Common myeloid progenitor, CD34-positive (primary cell): ENCODE results near the gene ZNF431.
A peak's percentile ranks its signal among the peaks of the same experiment; 100 is the strongest.
"Not testable (repeated sequence)": the region's sequence is repeated elsewhere in the genome, so short reads cannot be mapped to it uniquely, and the experiment has no call there.

ENCODE experiments used
- CTCF ChIA-PET: fragments of 350-600 bp; sonication (Branson Sonifier 250); formaldehyde crosslinking; loops from one replicate; lab custom pipeline; 2021; ENCODE audit warnings: antibody characterized with exemption; lab: Charles Lee
- POLR2A ChIA-PET: fragments of 350-600 bp; sonication (Branson Sonifier 250); formaldehyde crosslinking; loops from one replicate; lab custom pipeline; 2021; ENCODE audit warnings: antibody characterized with exemption; lab: Charles Lee
- DNase-seq, 3 donors: peaks; one replicate each; pipeline versions ENCODE4 v3.0.0 to v3.0.0-alpha.2; 2013
- H3K27ac ChIP-seq, 2 experiments: 1 replicate in 1 of 2; 2 replicates in 1 of 2; pipeline ENCODE4 v1.7.0; 2013; ENCODE audit warnings: inconsistent platforms in 2 of 2, low read length in 2 of 2, mild to moderate bottlenecking in 2 of 2, low read depth in 1 of 2, moderate library complexity in 1 of 2; ENCODE audit not compliant: severe bottlenecking in 2 of 2, insufficient read depth in 1 of 2, poor library complexity in 1 of 2
- H3K27me3 ChIP-seq, 5 experiments: replicated peaks in 2 of 5; 1 replicate in 3 of 5; 2 replicates in 2 of 5; pipeline versions ENCODE4 v1.6.1 to v1.7.0; 2013; ENCODE audit warnings: low read length in 4 of 5, mild to moderate bottlenecking in 2 of 5, moderate library complexity in 2 of 5, inconsistent platforms in 1 of 5; ENCODE audit not compliant: insufficient read depth in 5 of 5, control insufficient read depth in 4 of 5
- H3K36me3 ChIP-seq, 4 experiments: 1 replicate in 2 of 4; 2 replicates in 2 of 4; pipeline versions ENCODE4 v1.6.1 to v1.7.0; 2013; ENCODE audit warnings: low read length in 3 of 4, control low read depth in 1 of 4, mild to moderate bottlenecking in 1 of 4; ENCODE audit not compliant: control insufficient read depth in 4 of 4, insufficient read depth in 4 of 4
- H3K4me1 ChIP-seq, 4 experiments: 1 replicate in 3 of 4; 2 replicates in 1 of 4; pipeline versions ENCODE4 v1.6.1 to v1.7.1; 2013; ENCODE audit warnings: low read length in 3 of 4, mild to moderate bottlenecking in 3 of 4, control low read depth in 1 of 4, inconsistent platforms in 1 of 4, moderate library complexity in 1 of 4; ENCODE audit not compliant: control insufficient read depth in 4 of 4, insufficient read depth in 4 of 4; ENCODE audit errors: control extremely low read depth in 1 of 4
- H3K4me3 ChIP-seq, 7 experiments: 1 replicate in 4 of 7; 2 replicates in 3 of 7; pipeline versions ENCODE4 v1.5.1 to v1.7.0; 2013; ENCODE audit warnings: mild to moderate bottlenecking in 7 of 7, low read length in 6 of 7, moderate library complexity in 6 of 7, inconsistent platforms in 2 of 7, low read depth in 2 of 7, control low read depth in 1 of 7; ENCODE audit not compliant: insufficient read depth in 4 of 7, control insufficient read depth in 1 of 7; ENCODE audit errors: extremely low read depth in 1 of 7
- H3K9me3 ChIP-seq, 5 experiments: 1 replicate in 4 of 5; 2 replicates in 1 of 5; pipeline versions ENCODE4 v1.6.1 to v1.7.1; 2013; ENCODE audit warnings: low read length in 4 of 5, mild to moderate bottlenecking in 2 of 5, inconsistent platforms in 1 of 5, low read depth in 1 of 5, moderate library complexity in 1 of 5; ENCODE audit not compliant: control insufficient read depth in 4 of 5, insufficient read depth in 2 of 5; ENCODE audit errors: control extremely low read depth in 1 of 5
- WGBS: methylation state at CpG from one replicate; pipeline ENCODE4 v1.1.5; 2013; ENCODE audit not compliant: insufficient coverage; 5-methylcytosine and 5-hydroxymethylcytosine counted together

The ZNF431 gene

GRCh38 chr19:21128901-21129698 lies 12.7 kb upstream of the ZNF431 start:
- Histone ChIP-seq H3K4me1 (peaks cover 0 to 14% (median 0%) of the 10 kb centered on the region in 4 experiments), H3K27ac (peak overlapping the region in 1 of 2 experiments; percentile 36), H3K36me3 (peaks cover 0 to 5% (median 0%) of the 10 kb centered on the region in 4 experiments), H3K4me3 (no peak overlapping the region), H3K27me3 (no peaks in the 10 kb centered on the region), H3K9me3 (peaks cover 0 to 4% (median 0%) of the 10 kb centered on the region in 5 experiments)
- ChIA-PET POLR2A (no interaction called here), CTCF (no interaction called here)
- DNase-seq = peak; percentile 7 to 66 (median 36)
- WGBS = 96% methylated on average over 6 of the region's 6 CpGs

- H3K27ac ChIP-seq = no peak overlapping the region
- peaks cover 0 to 5% (median 0%) of the 10 kb centered on the region in 4 experiments for H3K36me3 ChIP-seq
- DNase-seq = no peak
- ChIA-PET CTCF (no interaction called here), POLR2A (no interaction called here)
- H3K9me3 ChIP-seq = peaks cover 0 to 4% (median 0%) of the 10 kb centered on the region in 5 experiments
- WGBS = no CpG with 5 or more reads among the region's 3 CpGs
- H3K4me3 ChIP-seq = no peak overlapping the region
- H3K27me3 ChIP-seq = no peaks in the 10 kb centered on the region
- peaks cover 0 to 14% (median 0%) of the 10 kb centered on the region in 4 experiments for H3K4me1 ChIP-seq
These were observed 11.6 kb upstream of the ZNF431 start for GRCh38 chr19:21130097-21130775.

GRCh38 chr19:21133633-21134032 lies 8.2 kb upstream of the ZNF431 start:
- Histone ChIP-seq H3K27me3 (no peaks in the 10 kb centered on the region), H3K4me3 (no peak overlapping the region), H3K4me1 (peaks cover 0 to 6% (median 0%) of the 10 kb centered on the region in 4 experiments), H3K36me3 (no peaks in the 10 kb centered on the region), H3K9me3 (no peaks in the 10 kb centered on the region), H3K27ac (no peak overlapping the region)
- DNase-seq = no peak
- ChIA-PET POLR2A (no interaction called here), CTCF (no interaction called here)
- no CpG with 5 or more reads among the region's 1 CpG for WGBS

- Histone ChIP-seq H3K36me3 (no peaks in the 10 kb centered on the region), H3K27ac (no peak overlapping the region), H3K9me3 (no peaks in the 10 kb centered on the region), H3K4me1 (no peaks in the 10 kb centered on the region), H3K27me3 (no peaks in the 10 kb centered on the region), H3K4me3 (no peak overlapping the region)
- no peak for DNase-seq
- WGBS = 100% methylated on average over 1 of the region's 2 CpGs
- POLR2A ChIA-PET = no interaction called here
- CTCF ChIA-PET = no interaction called here
These were observed 6.9 kb upstream of the ZNF431 start for GRCh38 chr19:21134934-21135366.

GRCh38 chr19:21135433-21135832 lies 6.4 kb upstream of the ZNF431 start:
- ChIA-PET POLR2A (no interaction called here), CTCF (no interaction called here)
- no peak for DNase-seq
- 92% methylated on average over 5 of the region's 8 CpGs for WGBS
- H3K27me3 ChIP-seq = no peaks in the 10 kb centered on the region
- no peak overlapping the region for H3K4me3 ChIP-seq
- no peaks in the 10 kb centered on the region for H3K36me3 ChIP-seq
- H3K9me3 ChIP-seq = no peaks in the 10 kb centered on the region
- no peaks in the 10 kb centered on the region for H3K4me1 ChIP-seq
- no peak overlapping the region for H3K27ac ChIP-seq

- DNase-seq = no peak
- H3K27me3 ChIP-seq = no peaks in the 10 kb centered on the region
- H3K4me3 ChIP-seq = no peak overlapping the region
- H3K27ac ChIP-seq = no peak overlapping the region
- peaks cover 3 to 8% (median 4%) of the 10 kb centered on the region in 4 experiments for H3K4me1 ChIP-seq
- H3K9me3 ChIP-seq = no peaks in the 10 kb centered on the region
- H3K36me3 ChIP-seq = peaks cover 0 to under 1% (median 0%) of the 10 kb centered on the region in 4 experiments
- ChIA-PET CTCF (no interaction called here), POLR2A (no interaction called here)
These were observed 3.7 kb upstream of the ZNF431 start for GRCh38 chr19:21138130-21138529.

GRCh38 chr19:21141006-21141405 lies 834 bp upstream of the ZNF431 start:
- CTCF ChIA-PET = interaction anchor here (0.6 kb wide), 1 partner anchor 16 kb away, joined by 3 read pairs; no protein-coding TSS in a partner anchor
- DNase-seq, H3K27me3 ChIP-seq, POLR2A ChIA-PET, H3K4me1 ChIP-seq: not testable (repeated sequence)
- 100% methylated on average over 1 of the region's 1 CpG for WGBS
- Histone ChIP-seq H3K27ac (peak overlapping the region in 1 of 2 experiments; percentile 96), H3K9me3 (peaks cover 1 to 10% (median 4%) of the 10 kb centered on the region in 5 experiments), H3K36me3 (peaks cover 11 to 27% (median 23%) of the 10 kb centered on the region in 4 experiments), H3K4me3 (peak overlapping the region in 1 of 7 experiments; percentile 19)
